IgD-negative memory B cell (primary cell): ENCODE results near the gene LSM3. TPM values are rescaled to one million over a fixed set of nuclear protein-coding genes. Genes with fewer than 3 reads are reported as not detected.
A peak's percentile ranks its signal among the peaks of the same experiment; 100 is the strongest.
"Not testable (repeated sequence)": the region's sequence is repeated elsewhere in the genome, so short reads cannot be mapped to it uniquely, and the experiment has no call there.

Experiments
- H3K27ac Mint-ChIP-seq, 3 donors: one replicate each; pipeline ENCODE4 v1.8.0; 2020 to 2022; ENCODE audit warnings: mild to moderate bottlenecking in 3 of 3, mixed read lengths in 3 of 3, moderate library complexity in 1 of 3
- H3K27me3 Mint-ChIP-seq: one replicate; pipeline ENCODE4 v1.8.0; 2021; ENCODE audit warnings: mixed read lengths
- H3K36me3 Mint-ChIP-seq: one replicate; pipeline ENCODE4 v1.8.0; 2020; ENCODE audit warnings: mild to moderate bottlenecking, mixed read lengths
- H3K4me1 Mint-ChIP-seq, 3 donors: one replicate each; pipeline ENCODE4 v1.8.0; 2020 to 2022; ENCODE audit warnings: mixed read lengths in 3 of 3, mild to moderate bottlenecking in 1 of 3
- H3K4me3 Mint-ChIP-seq, 4 donors: one replicate each; pipeline ENCODE4 v1.8.0; 2020 to 2022; ENCODE audit warnings: mild to moderate bottlenecking in 4 of 4, mixed read lengths in 4 of 4, moderate library complexity in 3 of 4
- H3K9me3 Mint-ChIP-seq, 3 donors: one replicate each; pipeline ENCODE4 v1.8.0; 2020 to 2021; ENCODE audit warnings: mixed read lengths in 3 of 3, mild to moderate bottlenecking in 1 of 3
- polyA plus RNA-seq: library from polyadenylated mRNA; unstranded; fragments of 300-500 nt; fragmentation: Illumina TruSeq; gene quantifications from one replicate; pipeline ENCODE4 v1.2.3, GENCODE V29; 2021

Gene LSM3
- polyA plus RNA-seq, 1 donor from 2014 or later: 25.3 TPM

DNA sequence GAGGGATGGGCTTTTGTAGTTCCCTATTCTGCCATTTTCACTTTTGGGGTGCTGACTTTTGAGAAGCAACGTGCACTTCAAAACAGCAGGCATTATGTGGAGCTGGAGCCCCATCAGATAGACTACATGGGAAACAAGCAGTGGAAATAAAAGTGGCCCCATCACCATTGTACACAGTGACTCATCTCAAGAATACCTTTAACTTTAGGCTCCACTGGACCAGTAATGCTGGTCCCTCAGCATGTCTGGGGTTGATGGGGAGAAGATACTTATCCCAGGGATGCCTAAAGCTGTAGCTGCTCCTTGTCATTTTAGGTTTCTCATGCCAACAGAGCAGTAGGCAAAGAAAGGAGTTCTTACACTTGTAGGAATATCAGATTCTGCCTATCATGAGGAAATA, 45.0 kb downstream of the LSM3 start:
- Mint-ChIP-seq H3K4me1 (peaks cover 0 to 6% (median 1%) of the 10 kb centered on the region in 3 donors), H3K27ac (no peak overlapping the region), H3K4me3 (no peak overlapping the region), H3K9me3 (peaks cover 6 to 21% (median 19%) of the 10 kb centered on the region in 3 donors), H3K27me3 (peaks cover 10% of the 10 kb centered on the region), H3K36me3 (peaks cover 5% of the 10 kb centered on the region)

- Mint-ChIP-seq H3K4me1 (peaks cover 0 to 10% (median 5%) of the 10 kb centered on the region in 3 donors), H3K27ac (no peak overlapping the region), H3K27me3 (peaks cover 14% of the 10 kb centered on the region)
These were observed 46.3 kb downstream of the LSM3 start for GRCh38 chr3:14224895-14225294.

GRCh38 chr3:14225421-14225820, 46.8 kb downstream of the LSM3 start:
- Mint-ChIP-seq H3K4me1 (peaks cover 0 to 10% (median 9%) of the 10 kb centered on the region in 3 donors), H3K4me3 (peak overlapping the region in 2 of 4 donors; percentile 10 to 69), H3K9me3 (peaks cover 5 to 17% (median 15%) of the 10 kb centered on the region in 3 donors), H3K27me3 (peaks cover 15% of the 10 kb centered on the region), H3K27ac (no peak overlapping the region), H3K36me3 (peaks cover 5% of the 10 kb centered on the region)

More at GRCh38 chr3:14224895-14225294, 46.3 kb downstream of the LSM3 start:
- H3K4me3 Mint-ChIP-seq: peak overlapping the region in 1 of 4 donors; percentile 10
- peaks cover 5 to 19% (median 19%) of the 10 kb centered on the region in 3 donors for H3K9me3 Mint-ChIP-seq
- peaks cover 5% of the 10 kb centered on the region for H3K36me3 Mint-ChIP-seq

DNA sequence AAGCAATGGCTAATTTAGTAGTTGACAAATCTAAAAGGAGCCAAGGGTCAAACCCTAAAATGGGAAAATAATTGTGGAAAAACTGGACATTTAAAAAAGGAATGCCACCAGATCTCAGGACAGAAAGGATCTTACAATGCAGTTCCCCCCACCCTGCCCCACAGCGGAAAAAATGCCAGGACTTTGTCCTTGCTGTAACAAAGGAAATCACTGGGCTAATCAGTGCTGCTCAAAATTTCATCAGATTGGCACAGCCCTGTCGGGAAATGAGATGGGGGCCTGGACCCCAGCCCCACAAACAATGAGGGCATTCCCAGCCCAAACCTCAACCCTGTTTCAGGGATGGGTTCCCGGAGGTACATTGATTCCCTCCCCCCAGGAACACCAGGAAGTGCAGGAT, 47.7 kb downstream of the LSM3 start:
- H3K27ac Mint-ChIP-seq, H3K36me3 Mint-ChIP-seq, H3K9me3 Mint-ChIP-seq, H3K4me1 Mint-ChIP-seq: not testable (repeated sequence)
- Mint-ChIP-seq H3K27me3 (peaks cover 15% of the 10 kb centered on the region), H3K4me3 (peak overlapping the region in 1 of 4 donors; percentile 17)

- H3K4me1 Mint-ChIP-seq: peaks cover 0 to 10% (median 9%) of the 10 kb centered on the region in 3 donors
- no peak overlapping the region for H3K27ac Mint-ChIP-seq
- H3K9me3 Mint-ChIP-seq: peaks cover 0 to 3% (median 0%) of the 10 kb centered on the region in 3 donors
- no peak overlapping the region for H3K4me3 Mint-ChIP-seq
- H3K36me3 Mint-ChIP-seq: peaks cover 2% of the 10 kb centered on the region
- peaks cover 25% of the 10 kb centered on the region for H3K27me3 Mint-ChIP-seq
These were observed 49.2 kb downstream of the LSM3 start for GRCh38 chr3:14227856-14228255.

GRCh38 chr3:14228681-14229470, 50.3 kb downstream of the LSM3 start:
- Mint-ChIP-seq H3K4me3 (no peak overlapping the region), H3K27me3 (peaks cover 28% of the 10 kb centered on the region), H3K9me3 (peaks cover 0 to 6% (median 5%) of the 10 kb centered on the region in 3 donors), H3K36me3 (no peaks in the 10 kb centered on the region), H3K27ac (no peak overlapping the region), H3K4me1 (peaks cover 0 to 10% (median 9%) of the 10 kb centered on the region in 3 donors)

DNA sequence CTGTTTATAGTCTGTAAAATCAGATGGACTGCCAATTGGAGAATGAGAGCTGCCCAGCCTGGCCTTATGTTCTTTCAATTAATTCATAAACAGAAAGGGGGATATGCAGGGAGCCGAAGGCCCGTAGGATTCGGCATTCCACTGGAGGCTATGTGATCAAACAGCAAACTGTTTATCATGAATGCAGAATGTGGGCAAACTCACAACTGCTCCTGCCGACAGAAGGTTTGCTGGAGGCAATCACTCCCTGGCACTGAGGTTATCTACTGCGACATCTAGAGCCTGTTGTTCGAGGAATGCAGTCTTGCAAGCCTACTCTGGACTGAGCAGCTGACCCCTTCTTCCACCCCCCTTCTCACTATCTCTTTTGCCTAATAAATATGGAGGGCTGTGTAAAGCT, 51.1 kb downstream of the LSM3 start:
- not testable (repeated sequence) for H3K4me1 Mint-ChIP-seq, H3K27ac Mint-ChIP-seq, H3K4me3 Mint-ChIP-seq, H3K36me3 Mint-ChIP-seq, H3K9me3 Mint-ChIP-seq
- peaks cover 31% of the 10 kb centered on the region for H3K27me3 Mint-ChIP-seq

GRCh38 chr3:14230729-14231128, 52.1 kb downstream of the LSM3 start:
- Mint-ChIP-seq H3K27ac (no peak overlapping the region), H3K4me3 (peak overlapping the region in 1 of 4 donors; percentile 2), H3K9me3 (peaks cover 5 to 8% (median 6%) of the 10 kb centered on the region in 3 donors)

GRCh38 chr3:14231145-14231990, 52.8 kb downstream of the LSM3 start:
- peaks cover 1% of the 10 kb centered on the region for H3K36me3 Mint-ChIP-seq
- H3K4me3 Mint-ChIP-seq: no peak overlapping the region
- H3K27ac Mint-ChIP-seq: no peak overlapping the region
- H3K27me3 Mint-ChIP-seq: peaks cover 34% of the 10 kb centered on the region
- peaks cover 5 to 8% (median 6%) of the 10 kb centered on the region in 3 donors for H3K9me3 Mint-ChIP-seq
- H3K4me1 Mint-ChIP-seq: peaks cover 0 to 9% (median 5%) of the 10 kb centered on the region in 3 donors

More at GRCh38 chr3:14230729-14231128, 52.1 kb downstream of the LSM3 start:
- no peaks in the 10 kb centered on the region for H3K36me3 Mint-ChIP-seq
- peaks cover 31% of the 10 kb centered on the region for H3K27me3 Mint-ChIP-seq
- H3K4me1 Mint-ChIP-seq: peaks cover 0 to 9% (median 5%) of the 10 kb centered on the region in 3 donors

- Mint-ChIP-seq H3K9me3 (peaks cover 5 to 8% (median 6%) of the 10 kb centered on the region in 3 donors), H3K4me3 (no peak overlapping the region), H3K4me1 (peaks cover 0 to 9% (median 4%) of the 10 kb centered on the region in 3 donors), H3K36me3 (peaks cover 1% of the 10 kb centered on the region), H3K27me3 (peaks cover 32% of the 10 kb centered on the region), H3K27ac (no peak overlapping the region)
These were observed 53.4 kb downstream of the LSM3 start for GRCh38 chr3:14231998-14232501.

DNA sequence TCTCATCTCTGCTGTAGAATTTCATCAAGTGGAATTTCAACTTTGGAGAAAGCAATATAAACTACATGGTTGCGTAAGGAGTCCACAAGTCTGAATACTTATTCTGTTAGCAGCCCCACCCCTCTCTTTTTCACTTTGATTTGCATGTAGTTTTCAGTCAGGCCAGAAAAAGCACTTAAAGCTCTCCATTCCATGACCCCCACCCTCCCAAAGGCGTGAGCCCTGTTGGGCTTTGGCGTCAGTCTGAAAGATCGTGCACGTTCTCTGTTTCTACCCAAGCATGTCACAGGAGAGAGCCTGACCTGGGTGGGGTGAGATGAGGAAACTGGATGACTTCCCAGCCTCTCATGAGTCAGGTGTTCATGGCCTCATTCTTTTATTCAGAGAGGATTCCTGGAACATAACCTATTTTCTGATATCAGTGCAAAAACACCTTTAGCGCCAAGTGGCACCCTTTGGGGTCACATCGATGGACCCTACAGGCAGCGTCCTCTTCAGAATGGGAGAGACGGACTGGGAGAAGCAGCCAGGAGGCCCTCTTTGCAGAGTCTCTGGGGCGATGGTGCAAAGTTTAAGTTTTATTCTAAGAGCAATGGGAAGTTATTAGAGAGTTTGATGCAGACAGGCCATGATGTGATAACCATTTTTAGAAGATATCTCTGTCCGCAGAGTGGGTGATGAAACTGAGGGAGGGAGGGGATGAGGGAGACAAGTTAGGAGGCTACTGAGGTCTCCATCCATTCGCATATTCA, 55.8 kb downstream of the LSM3 start:
- H3K9me3 Mint-ChIP-seq: peaks cover 5 to 8% (median 6%) of the 10 kb centered on the region in 3 donors
- no peak overlapping the region for H3K27ac Mint-ChIP-seq
- peaks cover 1% of the 10 kb centered on the region for H3K36me3 Mint-ChIP-seq
- H3K4me3 Mint-ChIP-seq: peak overlapping the region in 1 of 4 donors; percentile 56
- peaks cover 24% of the 10 kb centered on the region for H3K27me3 Mint-ChIP-seq
- peaks cover 0 to 4% (median 0%) of the 10 kb centered on the region in 3 donors for H3K4me1 Mint-ChIP-seq

GRCh38 chr3:14235003-14235911, 56.6 kb downstream of the LSM3 start:
- H3K27me3 Mint-ChIP-seq: peaks cover 23% of the 10 kb centered on the region
- no peak overlapping the region for H3K27ac Mint-ChIP-seq
- H3K4me1 Mint-ChIP-seq: peaks cover 0 to 1% (median 0%) of the 10 kb centered on the region in 3 donors
- peaks cover 5 to 8% (median 6%) of the 10 kb centered on the region in 3 donors for H3K9me3 Mint-ChIP-seq
- H3K4me3 Mint-ChIP-seq: peak overlapping the region in 1 of 4 donors; percentile 33
- peaks cover 1% of the 10 kb centered on the region for H3K36me3 Mint-ChIP-seq

DNA sequence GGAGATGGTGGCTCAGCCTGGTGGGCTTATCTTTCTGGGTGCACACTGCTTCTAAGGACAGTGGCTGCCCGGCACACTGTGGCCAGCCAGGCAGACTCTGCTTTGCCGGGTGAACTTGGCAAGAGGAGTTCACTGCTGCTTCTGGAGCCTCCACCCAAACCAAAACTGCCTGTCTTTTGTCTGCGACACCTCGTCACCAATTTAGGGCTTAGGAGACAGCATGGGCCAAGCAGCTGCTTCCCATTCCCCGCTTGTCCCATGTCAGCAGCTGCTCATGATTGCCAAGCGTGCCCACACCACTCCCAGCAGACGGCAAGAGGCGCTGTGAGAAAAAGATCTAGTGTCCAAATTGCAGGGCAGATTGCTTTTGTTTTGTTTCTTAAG, 57.3 kb downstream of the LSM3 start:
- Mint-ChIP-seq H3K36me3 (peaks cover 1% of the 10 kb centered on the region), H3K4me1 (no peaks in the 10 kb centered on the region), H3K9me3 (peaks cover 5 to 8% (median 6%) of the 10 kb centered on the region in 3 donors), H3K27me3 (peaks cover 23% of the 10 kb centered on the region), H3K27ac (no peak overlapping the region), H3K4me3 (no peak overlapping the region)
